Liver (tissue), 3 donors: ENCODE results near the gene CIB1.
"Not testable (repeated sequence)": the region's sequence is repeated elsewhere in the genome, so short reads cannot be mapped to it uniquely, and the experiment has no call there.

Source experiments
- CTCF ChIP-seq: fragments of 150-350 bp; IDR thresholded peaks from 2 replicates; pipeline ENCODE4 v1.5.1; 2017; ENCODE audit warnings: improper control_type of control experiment, low read depth, low read length; ENCODE audit not compliant: missing input control
- GABPA ChIP-seq, 2 donors: IDR thresholded peaks in 1 of 2; conservative IDR thresholded peaks in 1 of 2; 2 replicates each; pipeline ENCODE4 v1.6.1; 2016; ENCODE audit warnings: antibody characterized with exemption in 2 of 2, mild to moderate bottlenecking in 1 of 2, moderate library complexity in 1 of 2
- JUND ChIP-seq, 2 donors: IDR thresholded peaks; 2 replicates each; pipeline ENCODE4 v1.6.1; 2016; ENCODE audit warnings: antibody characterized with exemption in 2 of 2
- ZBTB33 ChIP-seq: IDR thresholded peaks from 2 replicates; pipeline ENCODE4 v1.6.1; 2016; ENCODE audit warnings: antibody characterized with exemption
- donor health status: healthy.
- donor health status: healthy.

- TF ChIP-seq ZBTB33; GABPA (IDR thresholded peaks at IDR 0.05 in 1 of 2, conservative IDR thresholded peaks at IDR 0.05 in 1 of 2); CTCF; JUND (IDR thresholded peaks at IDR 0.05): not testable (repeated sequence)
These were observed 27.0 kb upstream of the CIB1 start for GRCh38 chr15:90260731-90261130.
